ENCODE measurements around the gene MAP3K3.

The MAP3K3 gene

DNA sequence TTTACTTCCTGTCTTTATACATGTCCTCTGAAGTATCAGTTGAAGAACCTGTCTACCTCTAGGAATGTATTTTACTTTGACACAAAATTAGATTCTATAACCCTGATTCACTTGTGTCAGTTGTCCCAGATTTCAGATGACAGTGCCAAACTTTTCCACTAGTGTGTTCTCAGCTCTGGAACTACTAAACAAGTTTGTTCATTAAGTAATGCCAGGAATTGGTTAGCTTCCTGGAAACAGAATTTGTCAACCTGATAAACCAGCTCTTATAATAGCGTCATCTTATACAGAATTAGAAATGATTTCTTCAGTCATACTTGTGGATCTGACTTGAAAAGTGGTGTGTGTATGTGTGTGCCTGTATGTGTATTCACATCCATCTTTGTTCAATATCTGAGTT lies 7.4 kb downstream of the MAP3K3 start:
- ChIA-PET POLR2A (ENCODE audit: low non-redundant PET) (no interaction called here), CTCF (no interaction called here)
- H3K27ac ChIP-seq = no peak overlapping the region
- DNase-seq (ENCODE audit: low spot score) = no peak
- TF ChIP-seq, protein P1, sequence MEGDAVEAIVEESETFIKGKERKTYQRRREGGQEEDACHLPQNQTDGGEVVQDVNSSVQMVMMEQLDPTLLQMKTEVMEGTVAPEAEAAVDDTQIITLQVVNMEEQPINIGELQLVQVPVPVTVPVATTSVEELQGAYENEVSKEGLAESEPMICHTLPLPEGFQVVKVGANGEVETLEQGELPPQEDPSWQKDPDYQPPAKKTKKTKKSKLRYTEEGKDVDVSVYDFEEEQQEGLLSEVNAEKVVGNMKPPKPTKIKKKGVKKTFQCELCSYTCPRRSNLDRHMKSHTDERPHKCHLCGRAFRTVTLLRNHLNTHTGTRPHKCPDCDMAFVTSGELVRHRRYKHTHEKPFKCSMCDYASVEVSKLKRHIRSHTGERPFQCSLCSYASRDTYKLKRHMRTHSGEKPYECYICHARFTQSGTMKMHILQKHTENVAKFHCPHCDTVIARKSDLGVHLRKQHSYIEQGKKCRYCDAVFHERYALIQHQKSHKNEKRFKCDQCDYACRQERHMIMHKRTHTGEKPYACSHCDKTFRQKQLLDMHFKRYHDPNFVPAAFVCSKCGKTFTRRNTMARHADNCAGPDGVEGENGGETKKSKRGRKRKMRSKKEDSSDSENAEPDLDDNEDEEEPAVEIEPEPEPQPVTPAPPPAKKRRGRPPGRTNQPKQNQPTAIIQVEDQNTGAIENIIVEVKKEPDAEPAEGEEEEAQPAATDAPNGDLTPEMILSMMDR (conservative IDR thresholded peaks at IDR 0.05; ENCODE audit: low read depth) = no peak

DNA sequence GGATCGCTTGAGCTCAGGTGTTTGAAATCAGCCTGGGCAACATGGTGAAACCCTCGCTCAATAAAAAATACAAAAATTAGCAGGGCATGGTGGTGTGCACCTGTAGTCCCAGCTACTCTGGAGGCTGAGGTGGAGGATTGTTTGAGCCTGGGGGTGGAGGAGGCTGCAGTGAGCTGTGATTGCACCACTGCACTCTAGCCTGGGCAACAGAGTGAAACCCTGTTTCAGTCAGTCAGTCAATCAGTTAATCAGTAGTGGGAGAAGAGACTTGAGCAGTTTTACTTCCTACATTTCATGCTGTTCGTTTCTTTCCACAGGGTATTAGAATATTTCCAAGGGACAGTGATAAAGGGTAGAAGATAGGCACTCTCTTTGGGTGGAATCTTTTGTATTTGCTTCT lies 8.8 kb downstream of the MAP3K3 start:
- CTCF ChIA-PET = no interaction called here
- no peak for DNase-seq (ENCODE audit: low spot score)
- H3K27ac ChIP-seq = no peak overlapping the region
- TF ChIP-seq, protein P1 (conservative IDR thresholded peaks at IDR 0.05; ENCODE audit: low read depth) = no peak
- POLR2A ChIA-PET (ENCODE audit: low non-redundant PET) = no interaction called here

DNA sequence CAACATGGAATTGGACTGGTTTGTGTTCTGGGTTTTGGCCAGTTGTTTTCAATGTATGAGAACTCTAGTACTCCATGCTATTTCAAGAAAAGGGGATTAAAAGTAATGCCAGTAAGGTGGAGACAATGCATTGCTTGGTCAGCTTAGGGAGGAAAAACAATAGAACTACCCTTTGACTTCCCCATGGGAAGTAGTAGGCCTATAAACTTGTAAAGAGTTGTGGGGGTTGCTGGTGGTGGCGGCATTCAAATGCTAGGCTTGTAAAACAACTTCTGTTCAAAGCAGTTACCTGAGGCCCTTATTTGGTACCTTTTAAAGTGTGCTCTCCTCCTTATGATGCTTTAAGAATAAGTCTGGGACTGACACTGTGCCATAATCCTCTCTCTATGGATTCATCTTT lies 9.4 kb downstream of the MAP3K3 start:
- TF ChIP-seq, protein P1 (conservative IDR thresholded peaks at IDR 0.05; ENCODE audit: low read depth) = no peak
- no peak overlapping the region for H3K27ac ChIP-seq
- no peak for DNase-seq (ENCODE audit: low spot score)
- POLR2A ChIA-PET (ENCODE audit: low non-redundant PET) = no interaction called here
- CTCF ChIA-PET = no interaction called here

DNA sequence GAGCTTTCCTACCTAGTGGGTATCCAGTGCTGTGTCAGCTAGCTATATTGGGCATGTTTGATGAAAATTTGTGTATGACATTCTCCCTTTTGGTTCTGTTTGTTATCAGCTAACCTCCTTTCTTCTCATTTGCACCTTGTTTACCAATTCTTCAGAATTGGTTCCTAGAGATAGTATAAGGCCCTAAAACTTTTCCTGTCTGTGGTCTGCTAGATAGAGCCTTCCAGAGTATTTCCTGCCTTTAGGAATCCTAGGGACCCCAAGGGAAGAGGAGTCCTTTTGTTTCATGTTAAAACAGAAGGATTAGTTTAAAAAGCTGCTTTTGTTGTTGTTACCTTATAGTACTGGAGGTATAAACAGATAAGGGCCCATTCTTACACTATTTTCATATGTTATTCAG lies 11.5 kb downstream of the MAP3K3 start:
- TF ChIP-seq, protein P1 (conservative IDR thresholded peaks at IDR 0.05; ENCODE audit: low read depth) = no peak
- DNase-seq (ENCODE audit: low spot score) = no peak
- H3K27ac ChIP-seq = no peak overlapping the region
- ChIA-PET CTCF (no interaction called here), POLR2A (ENCODE audit: low non-redundant PET) (no interaction called here)

DNA sequence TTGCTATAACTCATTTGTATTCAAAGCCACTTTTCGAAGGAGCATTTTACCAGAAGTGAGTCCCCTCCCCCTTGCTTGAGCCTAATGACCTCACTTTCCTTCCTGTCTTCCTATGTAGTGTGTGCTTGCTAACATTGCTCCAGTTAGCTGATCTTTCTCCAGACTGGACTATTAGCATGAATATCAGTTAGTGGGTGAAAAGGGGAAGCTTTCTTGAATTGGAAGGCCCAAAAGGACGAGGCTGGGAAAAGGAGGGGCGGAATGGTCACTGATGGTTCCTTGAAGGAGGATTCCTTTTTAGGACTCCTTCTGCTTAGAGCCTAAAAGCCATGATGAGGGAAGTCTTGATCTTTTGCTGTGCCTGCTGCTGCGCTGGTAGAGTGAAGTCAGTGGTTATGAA lies 11.9 kb downstream of the MAP3K3 start:
- DNase-seq (ENCODE audit: low spot score) = no peak
- POLR2A ChIA-PET (ENCODE audit: low non-redundant PET) = no interaction called here
- no peak overlapping the region for H3K27ac ChIP-seq
- CTCF ChIA-PET = no interaction called here
- TF ChIP-seq, protein P1 (conservative IDR thresholded peaks at IDR 0.05; ENCODE audit: low read depth) = no peak

DNA sequence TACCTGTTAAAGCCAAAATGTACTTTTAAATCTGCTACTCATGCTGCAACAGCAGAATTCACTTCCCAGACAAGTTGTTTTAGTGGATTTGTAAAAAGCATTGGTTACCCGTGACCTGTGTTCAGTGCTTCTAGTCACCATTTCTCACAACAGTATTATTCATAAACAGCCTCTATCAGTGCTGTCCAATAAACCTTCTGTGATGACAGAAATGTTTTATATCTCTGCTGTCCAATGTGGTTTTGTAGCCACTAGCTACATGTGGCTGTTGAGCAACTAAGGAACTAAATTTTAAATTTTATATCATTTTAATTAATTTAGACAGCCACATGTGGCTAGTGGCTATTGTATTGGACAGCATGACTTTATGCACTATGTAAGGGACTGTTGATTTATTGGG lies 12.6 kb downstream of the MAP3K3 start:
- no peak overlapping the region for H3K27ac ChIP-seq
- TF ChIP-seq, protein P1 (conservative IDR thresholded peaks at IDR 0.05; ENCODE audit: low read depth) = no peak
- ChIA-PET POLR2A (ENCODE audit: low non-redundant PET) (no interaction called here), CTCF (no interaction called here)
- DNase-seq (ENCODE audit: low spot score) = no peak

DNA sequence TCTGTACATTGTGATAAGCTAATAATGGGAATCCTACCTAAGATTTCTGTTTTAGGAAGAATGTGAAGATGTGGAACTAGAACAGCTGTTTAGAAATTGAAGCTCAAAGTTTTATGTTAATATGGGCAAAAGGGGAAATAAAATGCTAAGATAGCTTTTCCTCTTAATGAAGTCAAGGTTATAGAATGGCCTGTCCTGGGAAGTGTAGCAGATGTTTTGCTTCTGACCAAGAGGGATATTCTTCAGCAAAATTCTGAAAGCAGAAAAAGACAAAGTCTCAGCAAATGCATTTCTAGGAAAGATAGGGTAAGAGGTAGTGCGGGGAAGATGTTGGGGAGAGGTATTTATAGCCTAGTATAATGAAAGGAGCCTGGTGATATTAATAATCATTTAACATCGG lies 13.1 kb downstream of the MAP3K3 start:
- TF ChIP-seq, protein P1 (conservative IDR thresholded peaks at IDR 0.05; ENCODE audit: low read depth) = no peak
- POLR2A ChIA-PET (ENCODE audit: low non-redundant PET) = no interaction called here
- H3K27ac ChIP-seq = no peak overlapping the region
- no peak for DNase-seq (ENCODE audit: low spot score)
- CTCF ChIA-PET = interaction anchor here (1.0 kb wide), 1 partner anchor 210 kb away, joined by 3 read pairs; no protein-coding TSS in a partner anchor

Measured in RWPE1 (cell line).